HepG2 (cell line): ENCODE data around the gene DNAJB12. TPM values are rescaled to one million over a fixed set of nuclear protein-coding genes. Genes with fewer than 3 reads are reported as not detected.

Experiments used
- CBX1 ChIP-seq: IDR thresholded peaks from one replicate; pipeline ENCODE4 v1.6.1; 2016; ENCODE audit warnings: antibody characterized with exemption, low read depth
- CCDC6 ChIP-seq: sonication (generic); formaldehyde crosslinking; IDR thresholded peaks from 2 replicates; pipeline ENCODE4 v1.8.1; 2022; ENCODE audit warnings: mild to moderate bottlenecking, missing genetic modification reagents, moderate library complexity
- DR1 ChIP-seq: sonication (generic); formaldehyde crosslinking; IDR thresholded peaks from 2 replicates; pipeline ENCODE4 v1.8.0; 2021; ENCODE audit warnings: mild to moderate bottlenecking, missing genetic modification reagents, inconsistent platforms
- ETS1 ChIP-seq: sonication (generic); formaldehyde crosslinking; IDR thresholded peaks from 2 replicates; pipeline ENCODE4 v1.4.0; 2020; ENCODE audit warnings: missing genetic modification reagents
- FOXA1 ChIP-seq, 2 experiments: fragments of 450-650 bp in 1 of 2; sonication (generic) in 1 of 2; formaldehyde crosslinking in 1 of 2; IDR thresholded peaks; 2 replicates each; pipeline versions ENCODE4 v1.4.0 to v1.6.1; 2016 to 2020; ENCODE audit warnings: missing genetic modification reagents in 1 of 2
- KDM1A ChIP-seq: IDR thresholded peaks from 2 replicates; pipeline ENCODE4 v1.6.1; 2016; ENCODE audit warnings: missing compliant biosample characterization
- LBX2 ChIP-seq: sonication (generic); formaldehyde crosslinking; IDR thresholded peaks from 2 replicates; pipeline ENCODE4 v1.5.0; 2020; ENCODE audit warnings: missing genetic modification reagents, mild to moderate bottlenecking, borderline replicate concordance
- NCOA1 ChIP-seq: sonication (generic); formaldehyde crosslinking; IDR thresholded peaks from 2 replicates; pipeline ENCODE4 v1.9.0; 2021; ENCODE audit warnings: missing genetic modification reagents
- NFE2 ChIP-seq: sonication (generic); formaldehyde crosslinking; IDR thresholded peaks from 2 replicates; pipeline ENCODE4 v1.4.0; 2020; ENCODE audit warnings: missing genetic modification reagents
- NFYC ChIP-seq: IDR thresholded peaks from 2 replicates; pipeline ENCODE4 v1.6.1; 2016; ENCODE audit warnings: missing genetic modification reagents, missing compliant biosample characterization
- PAXIP1 ChIP-seq: sonication (generic); formaldehyde crosslinking; conservative IDR thresholded peaks from 2 replicates; pipeline ENCODE4 v1.4.0; 2020; ENCODE audit warnings: mild to moderate bottlenecking, missing genetic modification reagents, moderate library complexity
- PHF21A ChIP-seq: sonication (generic); formaldehyde crosslinking; IDR thresholded peaks from 2 replicates; pipeline ENCODE4 v1.5.0; 2020; ENCODE audit warnings: mild to moderate bottlenecking, missing genetic modification reagents
- RFXAP ChIP-seq: sonication (generic); formaldehyde crosslinking; IDR thresholded peaks from 2 replicates; pipeline ENCODE4 v1.4.0; 2020; ENCODE audit warnings: missing genetic modification reagents, borderline replicate concordance
- TBX2 ChIP-seq: sonication (generic); formaldehyde crosslinking; IDR thresholded peaks from 2 replicates; pipeline ENCODE4 v1.5.0; 2020; ENCODE audit warnings: missing genetic modification reagents, mild to moderate bottlenecking, borderline replicate concordance
- YY1 ChIP-seq: IDR thresholded peaks from 2 replicates; pipeline ENCODE4 v1.6.1; 2011; ENCODE audit warnings: low read length, low read depth, moderate library complexity, mild to moderate bottlenecking; ENCODE audit not compliant: insufficient read depth, insufficient replicate concordance
- ZKSCAN5 ChIP-seq: sonication (generic); formaldehyde crosslinking; IDR thresholded peaks from 2 replicates; pipeline ENCODE4 v1.5.1; 2020; ENCODE audit warnings: mild to moderate bottlenecking, missing genetic modification reagents
- ZNF234 ChIP-seq: sonication (generic); formaldehyde crosslinking; conservative IDR thresholded peaks from 2 replicates; pipeline ENCODE4 v1.5.1; 2020; ENCODE audit warnings: mild to moderate bottlenecking, missing genetic modification reagents
- ZNF251 ChIP-seq: sonication (generic); formaldehyde crosslinking; IDR thresholded peaks from 2 replicates; pipeline ENCODE4 v1.9.0; 2021; ENCODE audit warnings: mild to moderate bottlenecking, missing genetic modification reagents
- ZNF329 ChIP-seq: sonication (generic); formaldehyde crosslinking; IDR thresholded peaks from 2 replicates; pipeline ENCODE4 v1.9.0; 2021; ENCODE audit warnings: low read depth, mild to moderate bottlenecking, missing genetic modification reagents
- ZNF510 ChIP-seq: sonication (generic); formaldehyde crosslinking; IDR thresholded peaks from 2 replicates; pipeline ENCODE4 v1.4.0; 2020; ENCODE audit warnings: low read depth, mild to moderate bottlenecking, missing genetic modification reagents
- ZNF609 ChIP-seq: sonication (generic); formaldehyde crosslinking; IDR thresholded peaks from 2 replicates; pipeline ENCODE4 v1.4.0; 2020; ENCODE audit warnings: mild to moderate bottlenecking, missing genetic modification reagents, borderline replicate concordance
- polyA plus RNA-seq, 8 experiments: library from polyadenylated mRNA; depleted of rRNA in 3 of 8; stranded (reverse) in 7 of 8; unstranded in 1 of 8; fragments of >200 nt; fragmentation: Illumina TruSeq in 4 of 8; extraction: Trizol in 4 of 8; gene quantifications; 2 replicates each; pipeline versions ENCODE4 v1.2.1 to v1.2.3, GENCODE V29; 2011 to 2016; ENCODE audit warnings: low read depth in 4 of 8, missing spikeins in 1 of 8, mixed read lengths in 1 of 8; ENCODE audit not compliant: insufficient read depth in 1 of 8
- total RNA-seq, 5 experiments: library from RNA; depleted of rRNA; stranded (reverse); fragments of >200 nt; fragmentation: Illumina TruSeq; extraction: Trizol; gene quantifications; 2 replicates each; pipeline ENCODE4 v1.2.3, GENCODE V29; 2016; ENCODE audit warnings: low read depth in 1 of 5

DNAJB12 gene
- total and polyA plus RNA-seq, 2 of the 13 experiments (the other 11 are each of a cell fraction or from before 2014, with no cell fraction given), result 10.8 to 18.2 TPM

- TF ChIP-seq ZNF609 (CRISPR knock-in tag) (no peak), PHF21A (CRISPR knock-in tag) (no peak), DR1 (CRISPR knock-in tag) (no peak), ZNF510 (CRISPR knock-in tag) (no peak), ZKSCAN5 (CRISPR knock-in tag) (no peak), TBX2 (CRISPR knock-in tag) (peak; percentile 13; the same call in 1 of the 2 replicates), PAXIP1 (CRISPR knock-in tag) (peak; percentile 48; the same call in 1 of the 2 replicates), ETS1 (CRISPR knock-in tag) (no peak), CBX1 (no peak), CCDC6 (CRISPR knock-in tag) (no peak), ZNF329 (CRISPR knock-in tag) (no peak), NFYC (CRISPR knock-in tag) (no peak), NCOA1 (CRISPR knock-in tag) (no peak), NFE2 (CRISPR knock-in tag) (no peak), KDM1A (no peak), LBX2 (CRISPR knock-in tag) (no peak), RFXAP (CRISPR knock-in tag) (no peak), ZNF251 (CRISPR knock-in tag) (no peak), ZNF234 (CRISPR knock-in tag) (no peak), YY1 (no peak), FOXA1 (IDR thresholded peaks at IDR 0.05) (no peak), FOXA1 (CRISPR knock-in tag; IDR thresholded peaks at IDR 0.05) (0 out of 2 replicates have a peak, but pooled peaks have one; percentile 7)
Observed at GRCh38 chr10:72308320-72308987, 46.3 kb downstream of the DNAJB12 start (continued).
